ENCODE measurements around the gene CCRL2.

CCRL2 gene

GRCh38 chr3:46433841-46434240 lies 26.8 kb downstream of the CCRL2 start:
- H3K27ac ChIP-seq, result no peak overlapping the region
- TF ChIP-seq CTCF (conservative IDR thresholded peaks at IDR 0.05), result no peak
- TF ChIP-seq ZFX (IDR thresholded peaks at IDR 0.05), result no peak

- TF ChIP-seq ZFX (IDR thresholded peaks at IDR 0.05), result no peak
- TF ChIP-seq CTCF (conservative IDR thresholded peaks at IDR 0.05), result no peak
- no peak overlapping the region for H3K27ac ChIP-seq
Observed at GRCh38 chr3:46435081-46435726, 28.1 kb downstream of the CCRL2 start.

GRCh38 chr3:46438831-46439230 lies 31.8 kb downstream of the CCRL2 start:
- no peak overlapping the region for H3K27ac ChIP-seq
- TF ChIP-seq CTCF (conservative IDR thresholded peaks at IDR 0.05) (no peak), ZFX (IDR thresholded peaks at IDR 0.05) (no peak)

- no peak overlapping the region for H3K27ac ChIP-seq
- TF ChIP-seq ZFX (IDR thresholded peaks at IDR 0.05) (no peak), CTCF (conservative IDR thresholded peaks at IDR 0.05) (no peak)
Observed at GRCh38 chr3:46440531-46441294, 33.7 kb downstream of the CCRL2 start.

- H3K27ac ChIP-seq, result no peak overlapping the region
- peak; percentile 56 for TF ChIP-seq CTCF (conservative IDR thresholded peaks at IDR 0.05)
- no peak for TF ChIP-seq ZFX (IDR thresholded peaks at IDR 0.05)
Observed at GRCh38 chr3:46442576-46443530, 35.8 kb downstream of the CCRL2 start.

GRCh38 chr3:46447228-46447985 lies 40.3 kb downstream of the CCRL2 start:
- TF ChIP-seq ZFX (IDR thresholded peaks at IDR 0.05), result no peak
- TF ChIP-seq CTCF (conservative IDR thresholded peaks at IDR 0.05), result no peak
- no peak overlapping the region for H3K27ac ChIP-seq

All from C4-2B (cell line).